GM23248 (cell line): ENCODE data around the gene ITGB3BP. TPM values are rescaled to one million over a fixed set of nuclear protein-coding genes. Genes with fewer than 3 reads are reported as not detected.

ENCODE experiments used
- DNase-seq: peaks from one replicate; pipeline ENCODE4 v3.0.0-alpha.2; 2015
- H2AFZ ChIP-seq: fragments of 200-600 bp; sonication (generic); 2 replicates; pipeline ENCODE4 v1.6.1; 2016; ENCODE audit warnings: antibody characterized with exemption
- H3F3A ChIP-seq: fragments of 200-600 bp; sonication (generic); 2 replicates; pipeline ENCODE4 v1.6.1; 2016; ENCODE audit warnings: mild to moderate bottlenecking, antibody characterized with exemption, mixed run types; ENCODE audit not compliant: insufficient read depth
- H3K27ac ChIP-seq: fragments of 200-600 bp; sonication (generic); 2 replicates; pipeline ENCODE4 v1.5.1; 2016; ENCODE audit warnings: mild to moderate bottlenecking
- H3K27me3 ChIP-seq: fragments of 200-600 bp; sonication (generic); replicated peaks from 2 replicates; pipeline ENCODE4 v1.6.1; 2016; ENCODE audit warnings: mild to moderate bottlenecking; ENCODE audit not compliant: insufficient read depth
- H3K36me3 ChIP-seq: fragments of 200-600 bp; sonication (generic); 2 replicates; pipeline ENCODE4 v1.6.1; 2016; ENCODE audit warnings: low read depth, mild to moderate bottlenecking
- H3K4me1 ChIP-seq: fragments of 200-600 bp; sonication (generic); 2 replicates; pipeline ENCODE4 v1.6.1; 2016; ENCODE audit warnings: mild to moderate bottlenecking; ENCODE audit not compliant: insufficient read depth
- H3K4me2 ChIP-seq: fragments of 200-600 bp; sonication (generic); one replicate; pipeline ENCODE4 v1.6.1; 2016; ENCODE audit warnings: mild to moderate bottlenecking; ENCODE audit not compliant: unreplicated experiment
- H3K4me3 ChIP-seq: fragments of 200-600 bp; sonication (generic); 2 replicates; pipeline ENCODE4 v1.5.1; 2016; ENCODE audit warnings: mild to moderate bottlenecking
- H3K79me2 ChIP-seq: fragments of 200-600 bp; sonication (generic); 2 replicates; pipeline ENCODE4 v1.6.1; 2016; ENCODE audit warnings: mild to moderate bottlenecking; ENCODE audit not compliant: insufficient read depth
- H3K9ac ChIP-seq: fragments of 200-600 bp; sonication (generic); 2 replicates; pipeline ENCODE4 v1.6.1; 2016; ENCODE audit warnings: mild to moderate bottlenecking
- H3K9me2 ChIP-seq: fragments of 200-600 bp; sonication (generic); 2 replicates; pipeline ENCODE4 v1.6.1; 2016; ENCODE audit warnings: mixed run types, mild to moderate bottlenecking, moderate library complexity; ENCODE audit not compliant: insufficient read depth
- H3K9me3 ChIP-seq: fragments of 200-600 bp; sonication (generic); one replicate; pipeline ENCODE4 v1.6.1; 2017; ENCODE audit warnings: low read depth
- H4K20me1 ChIP-seq: fragments of 200-600 bp; sonication (generic); 2 replicates; pipeline ENCODE4 v1.6.0; 2016; ENCODE audit not compliant: insufficient read depth
- EZH2 ChIP-seq: fragments of 200-600 bp; sonication (generic); IDR thresholded peaks from 2 replicates; pipeline ENCODE4 v1.6.1; 2018; ENCODE audit warnings: antibody characterized with exemption, mild to moderate bottlenecking; ENCODE audit not compliant: insufficient read depth, poor library complexity, severe bottlenecking
- EZH2phosphoT487 ChIP-seq: fragments of 200-600 bp; sonication (generic); IDR thresholded peaks from 2 replicates; pipeline ENCODE4 v1.6.1; 2018; ENCODE audit warnings: antibody characterized with exemption, moderate library complexity, mild to moderate bottlenecking, low read depth; ENCODE audit not compliant: insufficient read depth
- WGBS, 2 experiments: methylation state at CpG; one replicate each; pipeline ENCODE4 v1.1.6; 2015 to 2017; ENCODE audit warnings: low lambda C conversion rate in 2 of 2, low coverage in 1 of 2; ENCODE audit errors: missing lambda C conversion rate in 2 of 2; 5-methylcytosine and 5-hydroxymethylcytosine counted together
- in situ Hi-C: fragments of 300-500 bp; cut with MboI; formaldehyde crosslinking; loops from 2 replicates; pipeline ENCODE4 v1.15.0; 2020
- polyA plus RNA-seq: library from polyadenylated mRNA; unstranded; fragments of >200 nt; fragmentation: Nextera tagmentation; extraction: Ambion mirVana; gene quantifications from 2 replicates; pipeline ENCODE4 v1.2.1, GENCODE V29; 2016
- total RNA-seq: library from RNA; depleted of rRNA; stranded (reverse); fragments of >200 nt; shearing (Covaris generic); gene quantifications from 2 replicates; pipeline ENCODE4 v1.2.3, GENCODE V29; 2014

Gene ITGB3BP
- total and polyA plus RNA-seq, 2 experiments from 2014 or later: 10.3 to 26.1 TPM

GRCh38 chr1:63501256-63501655 is 21.8 kb downstream of the ITGB3BP start:
- in situ Hi-C loops: no loop called here
- TF ChIP-seq EZH2phosphoT487: no peak
- no peak for TF ChIP-seq EZH2

GRCh38 chr1:63498106-63498505 is 24.9 kb downstream of the ITGB3BP start:
- H2AFZ ChIP-seq: no peak overlapping the region
- 38 to 43% methylated on average over 1 of the region's 1 CpG for WGBS, 2 experiments
- no peak for DNase-seq

More at GRCh38 chr1:63501256-63501655, 21.8 kb downstream of the ITGB3BP start:
- H3K79me2 ChIP-seq: no peaks in the 10 kb centered on the region
- no peaks in the 10 kb centered on the region for H3K4me1 ChIP-seq
- H3K27ac ChIP-seq: no peak overlapping the region
- WGBS, 2 experiments: 97 to 98% methylated on average over 3 of the region's 3 CpGs
- H3K27me3 ChIP-seq: no peaks in the 10 kb centered on the region
- H4K20me1 ChIP-seq: no peaks in the 10 kb centered on the region
- H3K9me3 ChIP-seq: no peaks in the 10 kb centered on the region
- H3K4me2 ChIP-seq: no peak overlapping the region
- no peak overlapping the region for H3K9ac ChIP-seq
- no peaks in the 10 kb centered on the region for H3K36me3 ChIP-seq
- no peak for DNase-seq
- H3K4me3 ChIP-seq: no peak overlapping the region
- H3K9me2 ChIP-seq: no peaks in the 10 kb centered on the region
- no peak overlapping the region for H2AFZ ChIP-seq
- H3F3A ChIP-seq: no peaks in the 10 kb centered on the region; the same call in 1 of the 2 replicates

GRCh38 chr1:63497577-63497976 is 25.4 kb downstream of the ITGB3BP start:
- Histone ChIP-seq H4K20me1 (no peaks in the 10 kb centered on the region), H3K4me3 (no peak overlapping the region), H3K4me1 (no peaks in the 10 kb centered on the region), H3K79me2 (no peaks in the 10 kb centered on the region), H3K9ac (no peak overlapping the region), H3K9me2 (no peaks in the 10 kb centered on the region), H3K27me3 (no peaks in the 10 kb centered on the region), H3K27ac (no peak overlapping the region), H3K36me3 (no peaks in the 10 kb centered on the region), H3F3A (no peaks in the 10 kb centered on the region; the same call in 1 of the 2 replicates), H2AFZ (no peak overlapping the region), H3K9me3 (no peaks in the 10 kb centered on the region), H3K4me2 (no peak overlapping the region)
- TF ChIP-seq EZH2phosphoT487: no peak
- no peak for TF ChIP-seq EZH2
- in situ Hi-C loops: no loop called here
- DNase-seq: no peak
- WGBS, 2 experiments: 88 to 96% methylated on average over 2 of the region's 2 CpGs

More at GRCh38 chr1:63498106-63498505, 24.9 kb downstream of the ITGB3BP start:
- no peaks in the 10 kb centered on the region for H3K9me2 ChIP-seq
- no peak overlapping the region for H3K27ac ChIP-seq
- no peaks in the 10 kb centered on the region for H3K36me3 ChIP-seq
- H3K79me2 ChIP-seq: no peaks in the 10 kb centered on the region
- H3K9me3 ChIP-seq: no peaks in the 10 kb centered on the region
- no peak overlapping the region for H3K4me2 ChIP-seq
- in situ Hi-C loops: no loop called here
- TF ChIP-seq EZH2phosphoT487 (no peak), EZH2 (no peak)
- no peaks in the 10 kb centered on the region for H3K27me3 ChIP-seq
- H4K20me1 ChIP-seq: no peaks in the 10 kb centered on the region
- H3K4me3 ChIP-seq: no peak overlapping the region
- H3K4me1 ChIP-seq: no peaks in the 10 kb centered on the region
- H3K9ac ChIP-seq: no peak overlapping the region
- no peaks in the 10 kb centered on the region; the same call in 1 of the 2 replicates for H3F3A ChIP-seq

- Histone ChIP-seq H3K27me3 (no peaks in the 10 kb centered on the region), H4K20me1 (no peaks in the 10 kb centered on the region), H3K9me3 (no peaks in the 10 kb centered on the region), H3K9me2 (no peaks in the 10 kb centered on the region), H3K36me3 (no peaks in the 10 kb centered on the region), H3K4me2 (no peak overlapping the region), H3K4me1 (no peaks in the 10 kb centered on the region), H3K79me2 (no peaks in the 10 kb centered on the region), H3K27ac (no peak overlapping the region), H3F3A (no peaks in the 10 kb centered on the region), H3K9ac (no peak overlapping the region), H2AFZ (no peak overlapping the region), H3K4me3 (no peak overlapping the region)
- 91 to 94% methylated on average over 8 of the region's 8 CpGs for WGBS, 2 experiments
- in situ Hi-C loops: no loop called here
- DNase-seq: no peak
- TF ChIP-seq EZH2phosphoT487: no peak
- TF ChIP-seq EZH2: no peak
Measured at GRCh38 chr1:63487336-63488065, 35.5 kb downstream of the ITGB3BP start.
